OCI-LY7 (cell line): Measurements from ENCODE around the gene BLACAT1. TPM values are rescaled to one million over a fixed set of nuclear protein-coding genes. Genes with fewer than 3 reads are reported as not detected.
"Not testable (repeated sequence)": the region's sequence is repeated elsewhere in the genome, so short reads cannot be mapped to it uniquely, and the experiment has no call there.

Experiments used
- BruUV-seq: library from RNA; stranded (reverse); fragments of 400-500 nt; replicated peaks from 2 replicates; lab custom pipeline; 2021; lab: Mats Ljungman, UMichigan
- CTCF ChIA-PET: fragments of 300-600 bp; sonication (Branson Sonifier 250); formaldehyde crosslinking; loops from one replicate; lab custom pipeline; 2022; ENCODE audit warnings: antibody characterized with exemption; ENCODE audit not compliant: unreplicated experiment; lab: Charles Lee
- POLR2A ChIA-PET: fragments of 300-600 bp; sonication (Branson Sonifier 250); formaldehyde crosslinking; loops from one replicate; lab custom pipeline; 2022; ENCODE audit warnings: antibody characterized with exemption; lab: Charles Lee
- DNase-seq: peaks from one replicate; pipeline ENCODE4 v3.0.0-alpha.2; 2015; ENCODE audit warnings: low spot score
- H2AFZ ChIP-seq: fragments of 200-600 bp; sonication (generic), shearing (Covaris generic); 2 replicates; pipeline ENCODE4 v1.6.1; 2014; ENCODE audit warnings: mild to moderate bottlenecking, antibody characterized with exemption, low read length, moderate library complexity
- H3K27ac ChIP-seq: fragments of 200-600 bp; sonication (generic); 2 replicates; pipeline ENCODE4 v1.5.1; 2014; ENCODE audit warnings: mixed run types, low read depth, mild to moderate bottlenecking, moderate library complexity, low read length, inconsistent platforms; ENCODE audit not compliant: poor library complexity, severe bottlenecking
- H3K36me3 ChIP-seq: fragments of 200-600 bp; sonication (generic); 2 replicates; pipeline ENCODE4 v1.6.1; 2014; ENCODE audit warnings: mild to moderate bottlenecking, antibody characterized with exemption, low read length, moderate library complexity, mixed read lengths; ENCODE audit not compliant: insufficient read depth
- H3K4me1 ChIP-seq: fragments of 200-600 bp; sonication (generic); 2 replicates; pipeline ENCODE4 v1.5.1; 2014; ENCODE audit warnings: mild to moderate bottlenecking, low read length; ENCODE audit not compliant: insufficient read depth, poor library complexity, severe bottlenecking
- H3K4me2 ChIP-seq: fragments of 200-600 bp; sonication (generic); 2 replicates; pipeline ENCODE4 v1.6.1; 2014; ENCODE audit warnings: mild to moderate bottlenecking, low read length
- H3K4me3 ChIP-seq: fragments of 200-600 bp; sonication (generic); 2 replicates; pipeline ENCODE4 v1.5.1; 2014; ENCODE audit warnings: mild to moderate bottlenecking, low read depth, low read length; ENCODE audit not compliant: poor library complexity, severe bottlenecking
- H3K79me2 ChIP-seq: fragments of 200-600 bp; sonication (generic); 2 replicates; pipeline ENCODE4 v1.6.1; 2016; ENCODE audit warnings: low read depth, mild to moderate bottlenecking, low read length, moderate library complexity, mixed read lengths; ENCODE audit not compliant: insufficient read depth
- H3K9me2 ChIP-seq: fragments of 200-600 bp; sonication (generic); 2 replicates; pipeline ENCODE4 v1.6.1; 2016; ENCODE audit warnings: mild to moderate bottlenecking, low read length, mixed read lengths; ENCODE audit not compliant: insufficient read depth
- H3K9me3 ChIP-seq: fragments of 200-600 bp; sonication (generic); 2 replicates; pipeline ENCODE4 v1.6.1; 2014; ENCODE audit warnings: mild to moderate bottlenecking, mixed run types, low read length, mixed read lengths
- H4K20me1 ChIP-seq: fragments of 200-600 bp; sonication (generic); 2 replicates; pipeline ENCODE4 v1.6.1; 2014; ENCODE audit warnings: mild to moderate bottlenecking, antibody characterized with exemption, low read length, moderate library complexity, mixed read lengths; ENCODE audit not compliant: insufficient read depth
- EZH2phosphoT487 ChIP-seq: fragments of 200-600 bp; sonication (generic); IDR thresholded peaks from 2 replicates; pipeline ENCODE4 v1.6.1; 2018; ENCODE audit warnings: low read depth, borderline replicate concordance, mild to moderate bottlenecking, mixed run types, antibody characterized with exemption, low read length, moderate library complexity, mixed read lengths
- intact Hi-C: fragments of 100-400 bp; cut with micrococcal nuclease; formaldehyde crosslinking; loops from one replicate; pipeline ENCODE4 v1.10.0; 2022; ENCODE audit not compliant: unreplicated experiment
- total RNA-seq, 2 experiments: library from RNA; depleted of rRNA in 1 of 2; stranded (reverse); fragments of >200 nt in 1 of 2; shearing (Covaris generic) in 1 of 2; gene quantifications; 2 replicates each; pipeline ENCODE4 v1.2.3, GENCODE V29; 2014 to 2022
- TF ChIP-seq, protein P1 (sequence below): fragments of 200-600 bp; sonication (generic); conservative IDR thresholded peaks from 2 replicates; pipeline ENCODE4 v1.5.1; 2014; ENCODE audit warnings: mild to moderate bottlenecking, antibody characterized with exemption, low read length, moderate library complexity, mixed read lengths

BLACAT1 gene
- total RNA-seq, 2 experiments from 2014 or later: 0.19 to 0.29 TPM

DNA sequence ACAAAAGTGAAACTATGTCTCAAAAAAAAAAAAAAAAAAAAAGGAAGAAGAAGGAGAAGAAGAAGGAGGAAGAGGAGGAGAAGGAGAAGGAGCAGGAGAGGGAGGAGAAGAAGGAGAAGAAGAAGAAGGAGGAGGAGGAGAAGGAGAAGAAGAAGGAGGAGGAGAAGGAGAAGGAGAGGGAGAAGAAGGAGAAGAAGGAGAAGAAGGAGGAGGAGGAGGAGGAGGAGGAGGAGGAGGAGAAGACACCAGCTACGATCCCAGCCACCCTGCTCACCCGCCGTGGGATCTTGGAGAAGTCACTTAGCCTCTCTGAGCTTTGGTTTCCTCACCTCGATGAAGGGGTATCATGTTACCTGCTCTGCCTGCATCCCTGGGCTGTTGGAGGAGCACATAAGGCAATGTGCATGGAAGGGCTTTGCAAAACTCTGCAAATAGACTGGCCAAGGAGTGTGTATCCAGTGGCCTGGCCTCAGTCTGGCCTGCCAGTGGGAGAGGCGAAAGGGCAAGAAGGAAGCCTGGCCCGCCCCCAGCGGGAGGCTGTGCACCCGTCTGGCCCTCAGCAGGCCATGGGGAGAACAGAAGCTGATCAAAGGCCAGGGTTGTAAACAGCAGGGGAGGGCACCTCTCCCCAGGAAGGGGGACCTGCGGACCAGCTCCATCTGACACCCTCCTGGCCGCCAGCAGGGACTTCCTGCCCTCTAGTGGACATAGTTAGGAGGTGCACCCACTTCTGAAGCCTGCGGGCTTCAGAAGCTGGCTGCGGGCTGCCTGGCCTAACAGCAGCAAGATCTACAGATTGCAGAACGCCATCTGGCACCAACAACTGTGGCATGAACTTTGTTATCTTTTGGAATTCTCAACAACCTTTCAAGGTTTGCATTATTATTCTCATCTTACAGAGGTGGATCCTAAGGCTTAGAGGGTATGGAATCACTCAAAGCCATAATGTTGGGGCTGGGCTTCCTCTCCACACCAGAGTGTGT is 29.4 kb upstream of the BLACAT1 start:
- BruUV-seq: no TSS peak
- no peak overlapping the region for H3K4me2 ChIP-seq
- ChIA-PET POLR2A (interaction anchor here (0.7 to 1.3 kb wide), 4 partner anchors 88 to 1178 kb away, joined by 3 to 4 read pairs (median 4); no protein-coding TSS in a partner anchor), CTCF (interaction anchor here (0.6 to 1.7 kb wide), 15 partner anchors 10 to 654 kb away, joined by 3 to 11 read pairs (median 4); no protein-coding TSS in a partner anchor)
- peaks cover 13% of the 10 kb centered on the region for H3K4me1 ChIP-seq
- no peak overlapping the region for H3K27ac ChIP-seq
- H3K9me2 ChIP-seq: no peaks in the 10 kb centered on the region
- no peak overlapping the region for H2AFZ ChIP-seq
- peak; percentile 84 for DNase-seq
- no peak overlapping the region for H3K4me3 ChIP-seq
- no peaks in the 10 kb centered on the region for H3K9me3 ChIP-seq
- H3K36me3 ChIP-seq: no peaks in the 10 kb centered on the region
- H3K79me2 ChIP-seq: no peaks in the 10 kb centered on the region
- H4K20me1 ChIP-seq: no peaks in the 10 kb centered on the region
- intact Hi-C loops: loop anchor here (1.0 to 5.0 kb wide), 5 partner anchors 54 to 213 kb away; no protein-coding TSS in a partner anchor
- TF ChIP-seq EZH2phosphoT487: no peak
- TF ChIP-seq, protein P1, sequence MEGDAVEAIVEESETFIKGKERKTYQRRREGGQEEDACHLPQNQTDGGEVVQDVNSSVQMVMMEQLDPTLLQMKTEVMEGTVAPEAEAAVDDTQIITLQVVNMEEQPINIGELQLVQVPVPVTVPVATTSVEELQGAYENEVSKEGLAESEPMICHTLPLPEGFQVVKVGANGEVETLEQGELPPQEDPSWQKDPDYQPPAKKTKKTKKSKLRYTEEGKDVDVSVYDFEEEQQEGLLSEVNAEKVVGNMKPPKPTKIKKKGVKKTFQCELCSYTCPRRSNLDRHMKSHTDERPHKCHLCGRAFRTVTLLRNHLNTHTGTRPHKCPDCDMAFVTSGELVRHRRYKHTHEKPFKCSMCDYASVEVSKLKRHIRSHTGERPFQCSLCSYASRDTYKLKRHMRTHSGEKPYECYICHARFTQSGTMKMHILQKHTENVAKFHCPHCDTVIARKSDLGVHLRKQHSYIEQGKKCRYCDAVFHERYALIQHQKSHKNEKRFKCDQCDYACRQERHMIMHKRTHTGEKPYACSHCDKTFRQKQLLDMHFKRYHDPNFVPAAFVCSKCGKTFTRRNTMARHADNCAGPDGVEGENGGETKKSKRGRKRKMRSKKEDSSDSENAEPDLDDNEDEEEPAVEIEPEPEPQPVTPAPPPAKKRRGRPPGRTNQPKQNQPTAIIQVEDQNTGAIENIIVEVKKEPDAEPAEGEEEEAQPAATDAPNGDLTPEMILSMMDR: peak; percentile 94

GRCh38 chr1:205483372-205483771 is 27.5 kb upstream of the BLACAT1 start:
- ChIA-PET CTCF (no interaction called here), POLR2A (no interaction called here)
- Histone ChIP-seq H3K4me2 (no peak overlapping the region), H4K20me1 (no peaks in the 10 kb centered on the region), H3K36me3 (no peaks in the 10 kb centered on the region), H3K4me1 (peaks cover 14% of the 10 kb centered on the region), H3K4me3 (no peak overlapping the region), H3K9me2 (no peaks in the 10 kb centered on the region), H3K27ac (no peak overlapping the region), H2AFZ (no peak overlapping the region), H3K9me3 (no peaks in the 10 kb centered on the region), H3K79me2 (no peaks in the 10 kb centered on the region)
- DNase-seq: no peak
- BruUV-seq: no TSS peak
- intact Hi-C loops: no loop called here
- TF ChIP-seq, protein P1: no peak
- TF ChIP-seq EZH2phosphoT487: no peak

DNA sequence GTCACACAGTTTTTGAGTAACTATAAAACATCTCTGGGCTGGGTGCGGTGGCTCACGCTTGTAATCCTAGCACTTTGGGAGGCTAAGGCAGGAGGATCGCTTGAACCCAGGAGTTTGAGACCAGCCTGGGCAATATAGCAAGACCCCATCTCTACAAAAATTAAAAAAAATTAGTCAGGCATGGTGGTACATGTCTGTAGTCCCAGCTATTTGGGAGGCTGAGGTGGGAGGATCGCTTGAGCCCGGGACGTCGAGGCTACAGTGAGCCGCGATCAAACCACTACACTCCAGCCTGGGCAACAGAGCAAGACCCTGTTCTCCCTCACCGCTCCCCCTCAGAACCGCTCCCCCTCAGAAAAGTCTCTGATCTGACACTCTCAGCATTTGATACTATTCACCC is 26.7 kb upstream of the BLACAT1 start:
- BruUV-seq, intact Hi-C loops: not testable (repeated sequence)

More for the DNA sequence above, 26.7 kb upstream of the BLACAT1 start:
- H3K9me2 ChIP-seq, H3K36me3 ChIP-seq, H3K79me2 ChIP-seq, CTCF ChIA-PET, H3K9me3 ChIP-seq, H4K20me1 ChIP-seq, H3K27ac ChIP-seq, DNase-seq, H3K4me2 ChIP-seq, H3K4me3 ChIP-seq, POLR2A ChIA-PET, H2AFZ ChIP-seq: not testable (repeated sequence)
- peaks cover 14% of the 10 kb centered on the region for H3K4me1 ChIP-seq
